HEK293 (cell line): ENCODE results near the gene C14orf132.
A peak's percentile ranks its signal among the peaks of the same experiment; 100 is the strongest.

Source experiments
- CTCF ChIA-PET: fragments of 350-600 bp; formaldehyde crosslinking; extraction: SDS; loops from one replicate; lab custom pipeline; 2021; ENCODE audit warnings: antibody characterized with exemption; lab: Yijun Ruan, JAX
- POLR2A ChIA-PET: fragments of 300-600 bp; formaldehyde crosslinking; extraction: SDS; loops from one replicate; lab custom pipeline; 2020; ENCODE audit warnings: antibody characterized with exemption, inconsistent platforms; lab: Yijun Ruan, JAX
- H3K27ac ChIP-seq: fragments of 200-500 bp; sonication (Bioruptor generic); 2 replicates; pipeline ENCODE4 v1.5.1; 2014; ENCODE audit warnings: low read depth, low read length, control low read depth, inconsistent platforms; ENCODE audit errors: extremely low read depth
- H3K36me3 ChIP-seq, 2 experiments: fragments of 200-500 bp in 1 of 2; sonication (Bioruptor generic) in 1 of 2; 1 replicate in 1 of 2; 2 replicates in 1 of 2; pipeline ENCODE4 v1.5.1; 2014 to 2017; ENCODE audit warnings: inconsistent platforms in 2 of 2, low read length in 2 of 2; ENCODE audit not compliant: control insufficient read depth in 2 of 2, insufficient read depth in 1 of 2
- H3K4me1 ChIP-seq: fragments of 200-500 bp; sonication (Bioruptor generic); 2 replicates; pipeline ENCODE4 v1.5.1; 2014; ENCODE audit warnings: mild to moderate bottlenecking, low read length, inconsistent platforms; ENCODE audit not compliant: control insufficient read depth, insufficient read depth
- H3K4me3 ChIP-seq: 2 replicates; pipeline ENCODE4 v1.5.1; 2011; ENCODE audit warnings: low read depth, mild to moderate bottlenecking, control low read depth, low read length, moderate library complexity
- H3K9me3 ChIP-seq: fragments of 200-500 bp; sonication (Bioruptor generic); 2 replicates; pipeline ENCODE4 v1.5.1; 2014; ENCODE audit warnings: low read depth, low read length, inconsistent platforms; ENCODE audit not compliant: control insufficient read depth, insufficient read depth
- BCL11A ChIP-seq: fragments of 450-650 bp; formaldehyde crosslinking; IDR thresholded peaks from 2 replicates; pipeline ENCODE4 v1.5.1; 2016; ENCODE audit warnings: low read depth, missing biosample characterization, missing genetic modification characterization
- KLF8 ChIP-seq: fragments of 450-650 bp; formaldehyde crosslinking; IDR thresholded peaks from 2 replicates; pipeline ENCODE4 v1.5.1; 2016; ENCODE audit warnings: missing biosample characterization, missing genetic modification characterization
- RBAK ChIP-seq: fragments of 450-650 bp; formaldehyde crosslinking; IDR thresholded peaks from 2 replicates; pipeline ENCODE4 v1.5.1; 2016; ENCODE audit warnings: missing biosample characterization, missing genetic modification characterization
- SCRT2 ChIP-seq: fragments of 450-650 bp; formaldehyde crosslinking; IDR thresholded peaks from 2 replicates; pipeline ENCODE4 v1.5.1; 2016; ENCODE audit warnings: missing biosample characterization, missing genetic modification characterization
- ZFHX2 ChIP-seq: fragments of 450-650 bp; formaldehyde crosslinking; conservative IDR thresholded peaks from 2 replicates; pipeline ENCODE4 v1.5.1; 2016; ENCODE audit warnings: missing biosample characterization, missing genetic modification characterization
- ZNF157 ChIP-seq: fragments of 450-650 bp; formaldehyde crosslinking; IDR thresholded peaks from 2 replicates; pipeline ENCODE4 v1.5.1; 2016; ENCODE audit warnings: missing biosample characterization, missing genetic modification characterization
- ZNF169 ChIP-seq: fragments of 450-650 bp; formaldehyde crosslinking; IDR thresholded peaks from 2 replicates; pipeline ENCODE4 v1.5.1; 2016; ENCODE audit warnings: missing biosample characterization, missing genetic modification characterization
- ZNF366 ChIP-seq: fragments of 450-650 bp; formaldehyde crosslinking; conservative IDR thresholded peaks from 2 replicates; pipeline ENCODE4 v1.5.1; 2016; ENCODE audit warnings: missing biosample characterization, missing genetic modification characterization
- ZNF391 ChIP-seq: fragments of 450-650 bp; formaldehyde crosslinking; IDR thresholded peaks from 2 replicates; pipeline ENCODE4 v1.5.1; 2016; ENCODE audit warnings: low read depth, missing biosample characterization, missing genetic modification characterization, borderline replicate concordance
- ZNF510 ChIP-seq: fragments of 450-650 bp; formaldehyde crosslinking; IDR thresholded peaks from 2 replicates; pipeline ENCODE4 v1.5.1; 2018; ENCODE audit warnings: mild to moderate bottlenecking, missing genetic modification characterization, missing biosample characterization; ENCODE audit not compliant: insufficient replicate concordance
- ZNF529 ChIP-seq: fragments of 450-650 bp; formaldehyde crosslinking; IDR thresholded peaks from 2 replicates; pipeline ENCODE4 v1.5.1; 2017; ENCODE audit warnings: missing genetic modification characterization, missing biosample characterization; ENCODE audit not compliant: insufficient replicate concordance
- ZNF664 ChIP-seq: fragments of 450-650 bp; formaldehyde crosslinking; IDR thresholded peaks from 2 replicates; pipeline ENCODE4 v1.5.1; 2016; ENCODE audit warnings: missing biosample characterization, missing genetic modification characterization
- ZSCAN16 ChIP-seq: fragments of 450-650 bp; formaldehyde crosslinking; IDR thresholded peaks from 2 replicates; pipeline ENCODE4 v1.5.1; 2016; ENCODE audit warnings: missing biosample characterization, missing genetic modification characterization
- TF ChIP-seq, protein P1 (sequence below): fragments of 450-650 bp; formaldehyde crosslinking; optimal IDR thresholded peaks from 2 replicates; pipeline ENCODE3; 2016; ENCODE audit warnings: missing biosample characterization, mild to moderate bottlenecking, missing genetic modification characterization
- TF ChIP-seq, protein P2 (sequence below): fragments of 450-650 bp; formaldehyde crosslinking; IDR thresholded peaks from 2 replicates; pipeline ENCODE4 v1.5.1; 2016; ENCODE audit warnings: missing biosample characterization, missing genetic modification characterization, borderline replicate concordance
- TF ChIP-seq, protein P3 (sequence below): fragments of 450-650 bp; formaldehyde crosslinking; IDR thresholded peaks from 2 replicates; pipeline ENCODE4 v1.5.1; 2016; ENCODE audit warnings: missing biosample characterization, missing genetic modification characterization
- TF ChIP-seq, protein P4 (sequence below): fragments of 450-650 bp; IDR thresholded peaks from 2 replicates; pipeline ENCODE4 v1.5.1; 2018; ENCODE audit warnings: missing biosample characterization, mild to moderate bottlenecking, missing genetic modification characterization
- TF ChIP-seq, protein P5 (sequence below): fragments of 450-650 bp; formaldehyde crosslinking; IDR thresholded peaks from 2 replicates; pipeline ENCODE4 v1.5.1; 2016; ENCODE audit warnings: missing biosample characterization, missing genetic modification characterization
- TF ChIP-seq, protein P6 (sequence below): fragments of 450-650 bp; formaldehyde crosslinking; IDR thresholded peaks from 2 replicates; pipeline ENCODE4 v1.5.1; 2016; ENCODE audit warnings: missing biosample characterization, missing genetic modification characterization, low read depth
- TF ChIP-seq, protein P7 (sequence below): fragments of 450-650 bp; formaldehyde crosslinking; IDR thresholded peaks from 2 replicates; pipeline ENCODE4 v1.5.0; 2017; ENCODE audit warnings: missing biosample characterization, missing genetic modification characterization, borderline replicate concordance

C14orf132 gene

DNA sequence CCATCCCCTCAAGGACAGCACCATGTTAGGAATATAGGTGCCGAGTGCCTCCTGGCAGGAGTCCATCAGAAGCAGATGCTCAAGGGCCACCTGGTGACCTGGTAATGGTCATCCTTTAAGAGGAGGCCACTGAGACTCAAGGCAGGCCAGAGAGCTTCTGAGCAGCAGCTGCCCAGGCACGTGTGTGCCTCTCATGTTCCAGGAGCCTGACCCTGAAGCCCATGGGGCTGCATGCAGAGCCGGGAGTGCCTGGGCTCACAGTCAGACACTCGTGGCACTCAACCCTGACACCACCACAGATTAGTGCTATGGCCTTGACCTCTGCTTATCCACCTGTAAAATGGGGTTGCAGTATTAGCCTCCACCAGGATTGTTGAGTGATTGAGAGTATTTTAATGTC is 45.6 kb downstream of the C14orf132 start:
- H3K27ac ChIP-seq = no peak overlapping the region
- TF ChIP-seq, protein P1, sequence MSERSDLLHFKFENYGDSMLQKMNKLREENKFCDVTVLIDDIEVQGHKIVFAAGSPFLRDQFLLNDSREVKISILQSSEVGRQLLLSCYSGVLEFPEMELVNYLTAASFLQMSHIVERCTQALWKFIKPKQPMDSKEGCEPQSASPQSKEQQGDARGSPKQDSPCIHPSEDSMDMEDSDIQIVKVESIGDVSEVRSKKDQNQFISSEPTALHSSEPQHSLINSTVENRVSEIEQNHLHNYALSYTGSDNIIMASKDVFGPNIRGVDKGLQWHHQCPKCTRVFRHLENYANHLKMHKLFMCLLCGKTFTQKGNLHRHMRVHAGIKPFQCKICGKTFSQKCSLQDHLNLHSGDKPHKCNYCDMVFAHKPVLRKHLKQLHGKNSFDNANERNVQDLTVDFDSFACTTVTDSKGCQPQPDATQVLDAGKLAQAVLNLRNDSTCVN (tag by site-specific recombination) = no peak
- no peak for TF ChIP-seq ZNF169 (tag by site-specific recombination)
- no peak for TF ChIP-seq ZNF664
- no peak for TF ChIP-seq ZNF391 (tag by site-specific recombination)
- TF ChIP-seq KLF8 (tag by site-specific recombination) = no peak
- no peak for TF ChIP-seq ZSCAN16
- TF ChIP-seq, protein P2, sequence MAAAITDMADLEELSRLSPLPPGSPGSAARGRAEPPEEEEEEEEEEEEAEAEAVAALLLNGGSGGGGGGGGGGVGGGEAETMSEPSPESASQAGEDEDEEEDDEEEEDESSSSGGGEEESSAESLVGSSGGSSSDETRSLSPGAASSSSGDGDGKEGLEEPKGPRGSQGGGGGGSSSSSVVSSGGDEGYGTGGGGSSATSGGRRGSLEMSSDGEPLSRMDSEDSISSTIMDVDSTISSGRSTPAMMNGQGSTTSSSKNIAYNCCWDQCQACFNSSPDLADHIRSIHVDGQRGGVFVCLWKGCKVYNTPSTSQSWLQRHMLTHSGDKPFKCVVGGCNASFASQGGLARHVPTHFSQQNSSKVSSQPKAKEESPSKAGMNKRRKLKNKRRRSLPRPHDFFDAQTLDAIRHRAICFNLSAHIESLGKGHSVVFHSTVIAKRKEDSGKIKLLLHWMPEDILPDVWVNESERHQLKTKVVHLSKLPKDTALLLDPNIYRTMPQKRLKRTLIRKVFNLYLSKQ (tag by site-specific recombination) = no peak
- no peak for TF ChIP-seq ZNF366 (tag by site-specific recombination)
- TF ChIP-seq, protein P3, sequence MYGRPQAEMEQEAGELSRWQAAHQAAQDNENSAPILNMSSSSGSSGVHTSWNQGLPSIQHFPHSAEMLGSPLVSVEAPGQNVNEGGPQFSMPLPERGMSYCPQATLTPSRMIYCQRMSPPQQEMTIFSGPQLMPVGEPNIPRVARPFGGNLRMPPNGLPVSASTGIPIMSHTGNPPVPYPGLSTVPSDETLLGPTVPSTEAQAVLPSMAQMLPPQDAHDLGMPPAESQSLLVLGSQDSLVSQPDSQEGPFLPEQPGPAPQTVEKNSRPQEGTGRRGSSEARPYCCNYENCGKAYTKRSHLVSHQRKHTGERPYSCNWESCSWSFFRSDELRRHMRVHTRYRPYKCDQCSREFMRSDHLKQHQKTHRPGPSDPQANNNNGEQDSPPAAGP (tag by site-specific recombination) = no peak
- no peak for TF ChIP-seq SCRT2 (tag by site-specific recombination)
- no peak for TF ChIP-seq BCL11A
- no peak for TF ChIP-seq RBAK (tag by site-specific recombination)
- no peak for TF ChIP-seq ZNF157
- TF ChIP-seq ZNF510 = no peak
- POLR2A ChIA-PET = no interaction called here
- H3K36me3 ChIP-seq = peaks cover 0 to 23% of the 10 kb centered on the region in 2 experiments; a peak in 1 of 3 replicates
- no peak overlapping the region for H3K4me3 ChIP-seq
- H3K4me1 ChIP-seq = peaks cover 5% of the 10 kb centered on the region; the same call in 1 of the 2 replicates
- H3K9me3 ChIP-seq = no peaks in the 10 kb centered on the region
- CTCF ChIA-PET = no interaction called here

DNA sequence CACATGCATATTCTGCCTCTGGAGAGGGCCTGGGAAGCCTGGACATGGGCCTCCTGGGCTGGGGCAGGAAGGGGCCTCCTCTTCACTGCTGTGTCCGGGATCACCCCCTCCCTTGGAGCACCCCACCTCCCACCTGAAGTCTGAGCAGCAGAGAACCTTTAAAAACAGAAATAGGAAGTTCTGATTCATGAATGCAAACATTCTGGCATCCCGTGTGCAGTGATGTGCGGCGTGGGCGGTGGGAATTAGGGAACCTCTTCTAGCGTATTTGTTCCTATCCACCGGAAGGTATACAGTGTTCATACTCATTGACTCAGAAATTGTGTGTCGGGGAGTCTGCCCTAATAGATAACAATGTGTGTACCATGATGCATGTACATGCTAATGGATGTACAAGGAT is 46.2 kb downstream of the C14orf132 start:
- H3K36me3 ChIP-seq = peaks cover 0 to 23% of the 10 kb centered on the region in 2 experiments; a peak in 1 of 3 replicates
- ChIA-PET CTCF (no interaction called here), POLR2A (no interaction called here)
- H3K4me1 ChIP-seq = peaks cover 7% of the 10 kb centered on the region
- peak; percentile 18; the same call in 1 of the 2 replicates for TF ChIP-seq ZFHX2 (tag by site-specific recombination)
- TF ChIP-seq, protein P4, sequence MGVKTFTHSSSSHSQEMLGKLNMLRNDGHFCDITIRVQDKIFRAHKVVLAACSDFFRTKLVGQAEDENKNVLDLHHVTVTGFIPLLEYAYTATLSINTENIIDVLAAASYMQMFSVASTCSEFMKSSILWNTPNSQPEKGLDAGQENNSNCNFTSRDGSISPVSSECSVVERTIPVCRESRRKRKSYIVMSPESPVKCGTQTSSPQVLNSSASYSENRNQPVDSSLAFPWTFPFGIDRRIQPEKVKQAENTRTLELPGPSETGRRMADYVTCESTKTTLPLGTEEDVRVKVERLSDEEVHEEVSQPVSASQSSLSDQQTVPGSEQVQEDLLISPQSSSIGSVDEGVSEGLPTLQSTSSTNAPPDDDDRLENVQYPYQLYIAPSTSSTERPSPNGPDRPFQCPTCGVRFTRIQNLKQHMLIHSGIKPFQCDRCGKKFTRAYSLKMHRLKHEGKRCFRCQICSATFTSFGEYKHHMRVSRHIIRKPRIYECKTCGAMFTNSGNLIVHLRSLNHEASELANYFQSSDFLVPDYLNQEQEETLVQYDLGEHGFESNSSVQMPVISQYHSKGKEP (tag by site-specific recombination) = no peak
- no peaks in the 10 kb centered on the region for H3K9me3 ChIP-seq
- no peak overlapping the region for H3K27ac ChIP-seq
- no peak overlapping the region for H3K4me3 ChIP-seq

DNA sequence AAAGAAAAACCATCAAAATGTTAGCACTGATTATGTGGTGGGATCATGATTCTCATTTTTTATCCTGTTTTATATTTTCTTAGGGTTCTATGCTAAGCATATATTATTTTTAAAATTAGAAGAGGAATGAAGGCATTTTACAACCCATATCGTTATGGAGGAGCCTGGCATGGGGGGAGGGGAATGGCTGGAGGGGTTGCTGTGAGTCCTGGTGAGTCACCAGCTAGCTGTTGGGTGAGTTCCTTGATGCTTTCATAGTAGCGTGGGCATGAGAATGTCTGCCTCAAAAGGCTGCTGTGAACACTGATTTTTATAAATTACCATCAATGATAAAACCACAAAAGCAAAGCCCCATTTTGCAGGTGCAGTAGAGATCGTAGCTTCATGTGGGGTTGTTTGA is 46.9 kb downstream of the C14orf132 start:
- ChIA-PET POLR2A (no interaction called here), CTCF (interaction anchor here (0.5 to 3.4 kb wide), 3 partner anchors 14 to 46 kb away, joined by 3 to 9 read pairs (median 4); no protein-coding TSS in a partner anchor)
- no peak overlapping the region for H3K4me3 ChIP-seq
- peaks cover 12% of the 10 kb centered on the region for H3K4me1 ChIP-seq
- H3K9me3 ChIP-seq = no peaks in the 10 kb centered on the region
- H3K27ac ChIP-seq = no peak overlapping the region
- H3K36me3 ChIP-seq = peaks cover 0 to 23% of the 10 kb centered on the region in 2 experiments; a peak in 1 of 3 replicates
- TF ChIP-seq, protein P5, sequence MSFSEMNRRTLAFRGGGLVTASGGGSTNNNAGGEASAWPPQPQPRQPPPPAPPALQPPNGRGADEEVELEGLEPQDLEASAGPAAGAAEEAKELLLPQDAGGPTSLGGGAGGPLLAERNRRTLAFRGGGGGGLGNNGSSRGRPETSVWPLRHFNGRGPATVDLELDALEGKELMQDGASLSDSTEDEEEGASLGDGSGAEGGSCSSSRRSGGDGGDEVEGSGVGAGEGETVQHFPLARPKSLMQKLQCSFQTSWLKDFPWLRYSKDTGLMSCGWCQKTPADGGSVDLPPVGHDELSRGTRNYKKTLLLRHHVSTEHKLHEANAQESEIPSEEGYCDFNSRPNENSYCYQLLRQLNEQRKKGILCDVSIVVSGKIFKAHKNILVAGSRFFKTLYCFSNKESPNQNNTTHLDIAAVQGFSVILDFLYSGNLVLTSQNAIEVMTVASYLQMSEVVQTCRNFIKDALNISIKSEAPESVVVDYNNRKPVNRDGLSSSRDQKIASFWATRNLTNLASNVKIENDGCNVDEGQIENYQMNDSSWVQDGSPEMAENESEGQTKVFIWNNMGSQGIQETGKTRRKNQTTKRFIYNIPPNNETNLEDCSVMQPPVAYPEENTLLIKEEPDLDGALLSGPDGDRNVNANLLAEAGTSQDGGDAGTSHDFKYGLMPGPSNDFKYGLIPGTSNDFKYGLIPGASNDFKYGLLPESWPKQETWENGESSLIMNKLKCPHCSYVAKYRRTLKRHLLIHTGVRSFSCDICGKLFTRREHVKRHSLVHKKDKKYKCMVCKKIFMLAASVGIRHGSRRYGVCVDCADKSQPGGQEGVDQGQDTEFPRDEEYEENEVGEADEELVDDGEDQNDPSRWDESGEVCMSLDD = no peak
- TF ChIP-seq, protein P6, sequence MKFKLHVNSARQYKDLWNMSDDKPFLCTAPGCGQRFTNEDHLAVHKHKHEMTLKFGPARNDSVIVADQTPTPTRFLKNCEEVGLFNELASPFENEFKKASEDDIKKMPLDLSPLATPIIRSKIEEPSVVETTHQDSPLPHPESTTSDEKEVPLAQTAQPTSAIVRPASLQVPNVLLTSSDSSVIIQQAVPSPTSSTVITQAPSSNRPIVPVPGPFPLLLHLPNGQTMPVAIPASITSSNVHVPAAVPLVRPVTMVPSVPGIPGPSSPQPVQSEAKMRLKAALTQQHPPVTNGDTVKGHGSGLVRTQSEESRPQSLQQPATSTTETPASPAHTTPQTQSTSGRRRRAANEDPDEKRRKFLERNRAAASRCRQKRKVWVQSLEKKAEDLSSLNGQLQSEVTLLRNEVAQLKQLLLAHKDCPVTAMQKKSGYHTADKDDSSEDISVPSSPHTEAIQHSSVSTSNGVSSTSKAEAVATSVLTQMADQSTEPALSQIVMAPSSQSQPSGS = no peak
- TF ChIP-seq, protein P7, sequence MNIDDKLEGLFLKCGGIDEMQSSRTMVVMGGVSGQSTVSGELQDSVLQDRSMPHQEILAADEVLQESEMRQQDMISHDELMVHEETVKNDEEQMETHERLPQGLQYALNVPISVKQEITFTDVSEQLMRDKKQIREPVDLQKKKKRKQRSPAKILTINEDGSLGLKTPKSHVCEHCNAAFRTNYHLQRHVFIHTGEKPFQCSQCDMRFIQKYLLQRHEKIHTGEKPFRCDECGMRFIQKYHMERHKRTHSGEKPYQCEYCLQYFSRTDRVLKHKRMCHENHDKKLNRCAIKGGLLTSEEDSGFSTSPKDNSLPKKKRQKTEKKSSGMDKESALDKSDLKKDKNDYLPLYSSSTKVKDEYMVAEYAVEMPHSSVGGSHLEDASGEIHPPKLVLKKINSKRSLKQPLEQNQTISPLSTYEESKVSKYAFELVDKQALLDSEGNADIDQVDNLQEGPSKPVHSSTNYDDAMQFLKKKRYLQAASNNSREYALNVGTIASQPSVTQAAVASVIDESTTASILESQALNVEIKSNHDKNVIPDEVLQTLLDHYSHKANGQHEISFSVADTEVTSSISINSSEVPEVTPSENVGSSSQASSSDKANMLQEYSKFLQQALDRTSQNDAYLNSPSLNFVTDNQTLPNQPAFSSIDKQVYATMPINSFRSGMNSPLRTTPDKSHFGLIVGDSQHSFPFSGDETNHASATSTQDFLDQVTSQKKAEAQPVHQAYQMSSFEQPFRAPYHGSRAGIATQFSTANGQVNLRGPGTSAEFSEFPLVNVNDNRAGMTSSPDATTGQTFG (tag by site-specific recombination) = no peak
- no peak for TF ChIP-seq ZNF529 (tag by site-specific recombination)
